ENCODE measurements around the gene HOXB5.

Gene HOXB5

GRCh38 chr17:48589060-48589830 is 4.3 kb downstream of the HOXB5 start:
- no peak for DNase-seq

- no peak for DNase-seq
These were observed 5.1 kb downstream of the HOXB5 start for GRCh38 chr17:48588528-48588927.

- DNase-seq = no peak
These were observed 5.5 kb downstream of the HOXB5 start for GRCh38 chr17:48588074-48588415.

- no peak for DNase-seq
These were observed 6.1 kb downstream of the HOXB5 start for GRCh38 chr17:48587276-48588073.

GRCh38 chr17:48586355-48587258 is 7.0 kb downstream of the HOXB5 start:
- no peak for DNase-seq

- DNase-seq = no peak
These were observed 9.3 kb downstream of the HOXB5 start for GRCh38 chr17:48584223-48584741.

- no peak for DNase-seq
These were observed 9.8 kb downstream of the HOXB5 start for GRCh38 chr17:48583708-48584222.

GRCh38 chr17:48582750-48583069 is 10.9 kb downstream of the HOXB5 start:
- DNase-seq = no peak

GRCh38 chr17:48579760-48580554 is 13.6 kb downstream of the HOXB5 start:
- no peak for DNase-seq

- no peak for DNase-seq
These were observed 14.2 kb downstream of the HOXB5 start for GRCh38 chr17:48579471-48579759.

- no peak for DNase-seq
These were observed 14.7 kb downstream of the HOXB5 start for GRCh38 chr17:48578616-48579470.

GRCh38 chr17:48577946-48578615 is 15.5 kb downstream of the HOXB5 start, which contains the start of gene HOXB4:
TSS of gene HOXB4 (minus strand) at chr17:48578350. CDS start at chr17:48578319, 31 bp downstream.
- peak; percentile 51 to 73 for DNase-seq

GRCh38 chr17:48577330-48577945 is 16.1 kb downstream of the HOXB5 start:
- no peak for DNase-seq

- no peak for DNase-seq
These were observed 16.9 kb downstream of the HOXB5 start for GRCh38 chr17:48576479-48577309.

- no peak for DNase-seq
These were observed 17.7 kb downstream of the HOXB5 start for GRCh38 chr17:48575673-48576478.

- DNase-seq = no peak
These were observed 18.5 kb downstream of the HOXB5 start for GRCh38 chr17:48575066-48575582.

- no peak for DNase-seq
These were observed 19.0 kb downstream of the HOXB5 start for GRCh38 chr17:48574505-48575065.
